Measurements from ENCODE around the gene RUVBL1. TPM values are rescaled to one million over a fixed set of nuclear protein-coding genes. Genes with fewer than 3 reads are reported as not detected.

RUVBL1 gene
- total and polyA plus RNA-seq, 10 of the 15 experiments (the other 5 are each of a cell fraction or from before 2014, with no cell fraction given) = 15.2 to 142 (median 84.2) TPM

DNA sequence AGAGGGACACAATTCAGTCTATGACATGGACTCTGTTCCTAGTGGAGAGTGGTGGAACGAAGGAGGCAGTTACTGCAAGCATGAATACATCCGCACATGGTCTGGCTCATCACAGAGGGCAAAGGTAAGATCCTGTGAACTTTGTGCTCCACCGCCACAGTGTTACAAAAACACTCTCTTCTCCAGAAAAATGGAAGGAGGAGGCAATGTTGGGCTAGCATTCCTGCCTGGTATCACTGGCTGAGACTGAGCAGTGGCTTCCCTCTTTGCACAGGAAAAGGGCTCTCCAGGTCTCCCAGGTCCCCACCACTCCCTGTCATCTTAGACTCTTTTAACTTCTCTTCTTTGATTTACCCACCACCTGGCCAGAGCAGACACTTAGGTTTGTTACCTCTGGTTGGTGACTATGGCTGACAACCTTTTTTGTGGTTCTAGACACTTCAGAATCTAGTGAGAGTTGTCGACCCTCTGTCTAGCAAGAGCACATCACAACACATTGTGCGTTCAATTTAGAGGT lies 28.2 kb upstream of the RUVBL1 start (continued):
- TF ChIP-seq, protein P1, sequence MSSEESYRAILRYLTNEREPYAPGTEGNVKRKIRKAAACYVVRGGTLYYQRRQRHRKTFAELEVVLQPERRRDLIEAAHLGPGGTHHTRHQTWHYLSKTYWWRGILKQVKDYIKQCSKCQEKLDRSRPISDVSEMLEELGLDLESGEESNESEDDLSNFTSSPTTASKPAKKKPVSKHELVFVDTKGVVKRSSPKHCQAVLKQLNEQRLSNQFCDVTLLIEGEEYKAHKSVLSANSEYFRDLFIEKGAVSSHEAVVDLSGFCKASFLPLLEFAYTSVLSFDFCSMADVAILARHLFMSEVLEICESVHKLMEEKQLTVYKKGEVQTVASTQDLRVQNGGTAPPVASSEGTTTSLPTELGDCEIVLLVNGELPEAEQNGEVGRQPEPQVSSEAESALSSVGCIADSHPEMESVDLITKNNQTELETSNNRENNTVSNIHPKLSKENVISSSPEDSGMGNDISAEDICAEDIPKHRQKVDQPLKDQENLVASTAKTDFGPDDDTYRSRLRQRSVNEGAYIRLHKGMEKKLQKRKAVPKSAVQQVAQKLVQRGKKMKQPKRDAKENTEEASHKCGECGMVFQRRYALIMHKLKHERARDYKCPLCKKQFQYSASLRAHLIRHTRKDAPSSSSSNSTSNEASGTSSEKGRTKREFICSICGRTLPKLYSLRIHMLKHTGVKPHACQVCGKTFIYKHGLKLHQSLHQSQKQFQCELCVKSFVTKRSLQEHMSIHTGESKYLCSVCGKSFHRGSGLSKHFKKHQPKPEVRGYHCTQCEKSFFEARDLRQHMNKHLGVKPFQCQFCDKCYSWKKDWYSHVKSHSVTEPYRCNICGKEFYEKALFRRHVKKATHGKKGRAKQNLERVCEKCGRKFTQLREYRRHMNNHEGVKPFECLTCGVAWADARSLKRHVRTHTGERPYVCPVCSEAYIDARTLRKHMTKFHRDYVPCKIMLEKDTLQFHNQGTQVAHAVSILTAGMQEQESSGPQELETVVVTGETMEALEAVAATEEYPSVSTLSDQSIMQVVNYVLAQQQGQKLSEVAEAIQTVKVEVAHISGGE (CRISPR knock-in tag; IDR thresholded peaks at IDR 0.05) = no peak
- TF ChIP-seq, protein P2, sequence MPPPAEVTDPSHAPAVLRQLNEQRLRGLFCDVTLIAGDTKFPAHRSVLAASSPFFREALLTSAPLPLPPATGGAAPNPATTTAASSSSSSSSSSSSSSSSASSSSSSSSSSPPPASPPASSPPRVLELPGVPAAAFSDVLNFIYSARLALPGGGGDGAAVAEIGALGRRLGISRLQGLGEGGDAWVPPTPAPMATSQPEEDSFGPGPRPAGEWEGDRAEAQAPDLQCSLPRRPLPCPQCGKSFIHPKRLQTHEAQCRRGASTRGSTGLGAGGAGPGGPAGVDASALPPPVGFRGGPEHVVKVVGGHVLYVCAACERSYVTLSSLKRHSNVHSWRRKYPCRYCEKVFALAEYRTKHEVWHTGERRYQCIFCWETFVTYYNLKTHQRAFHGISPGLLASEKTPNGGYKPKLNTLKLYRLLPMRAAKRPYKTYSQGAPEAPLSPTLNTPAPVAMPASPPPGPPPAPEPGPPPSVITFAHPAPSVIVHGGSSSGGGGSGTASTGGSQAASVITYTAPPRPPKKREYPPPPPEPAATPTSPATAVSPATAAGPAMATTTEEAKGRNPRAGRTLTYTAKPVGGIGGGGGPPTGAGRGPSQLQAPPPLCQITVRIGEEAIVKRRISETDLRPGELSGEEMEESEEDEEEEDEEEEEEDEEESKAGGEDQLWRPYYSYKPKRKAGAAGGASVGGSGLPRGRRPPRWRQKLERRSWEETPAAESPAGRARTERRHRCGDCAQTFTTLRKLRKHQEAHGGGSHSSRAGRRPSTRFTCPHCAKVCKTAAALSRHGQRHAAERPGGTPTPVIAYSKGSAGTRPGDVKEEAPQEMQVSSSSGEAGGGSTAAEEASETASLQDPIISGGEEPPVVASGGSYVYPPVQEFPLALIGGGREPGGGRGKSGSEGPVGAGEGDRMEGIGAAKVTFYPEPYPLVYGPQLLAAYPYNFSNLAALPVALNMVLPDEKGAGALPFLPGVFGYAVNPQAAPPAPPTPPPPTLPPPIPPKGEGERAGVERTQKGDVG (CRISPR knock-in tag; IDR thresholded peaks at IDR 0.05) = no peak
- TF ChIP-seq, protein P3, sequence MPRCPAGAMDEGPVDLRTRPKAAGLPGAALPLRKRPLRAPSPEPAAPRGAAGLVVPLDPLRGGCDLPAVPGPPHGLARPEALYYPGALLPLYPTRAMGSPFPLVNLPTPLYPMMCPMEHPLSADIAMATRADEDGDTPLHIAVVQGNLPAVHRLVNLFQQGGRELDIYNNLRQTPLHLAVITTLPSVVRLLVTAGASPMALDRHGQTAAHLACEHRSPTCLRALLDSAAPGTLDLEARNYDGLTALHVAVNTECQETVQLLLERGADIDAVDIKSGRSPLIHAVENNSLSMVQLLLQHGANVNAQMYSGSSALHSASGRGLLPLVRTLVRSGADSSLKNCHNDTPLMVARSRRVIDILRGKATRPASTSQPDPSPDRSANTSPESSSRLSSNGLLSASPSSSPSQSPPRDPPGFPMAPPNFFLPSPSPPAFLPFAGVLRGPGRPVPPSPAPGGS (IDR thresholded peaks at IDR 0.05; ENCODE audit: borderline replicate concordance, insufficient read depth, low read depth, low read length, poor library complexity, severe bottlenecking) = no peak
- TF ChIP-seq CHD1 (IDR thresholded peaks at IDR 0.05; ENCODE audit: low read depth, low read length) = no peak
- TF ChIP-seq POLR2AphosphoS2 (IDR thresholded peaks at IDR 0.05; ENCODE audit: low read depth, low read length) = no peak
- TF ChIP-seq FOS (IDR thresholded peaks at IDR 0.05; ENCODE audit: borderline replicate concordance, extremely low read depth, insufficient read length) = no peak
- TF ChIP-seq, protein P4, sequence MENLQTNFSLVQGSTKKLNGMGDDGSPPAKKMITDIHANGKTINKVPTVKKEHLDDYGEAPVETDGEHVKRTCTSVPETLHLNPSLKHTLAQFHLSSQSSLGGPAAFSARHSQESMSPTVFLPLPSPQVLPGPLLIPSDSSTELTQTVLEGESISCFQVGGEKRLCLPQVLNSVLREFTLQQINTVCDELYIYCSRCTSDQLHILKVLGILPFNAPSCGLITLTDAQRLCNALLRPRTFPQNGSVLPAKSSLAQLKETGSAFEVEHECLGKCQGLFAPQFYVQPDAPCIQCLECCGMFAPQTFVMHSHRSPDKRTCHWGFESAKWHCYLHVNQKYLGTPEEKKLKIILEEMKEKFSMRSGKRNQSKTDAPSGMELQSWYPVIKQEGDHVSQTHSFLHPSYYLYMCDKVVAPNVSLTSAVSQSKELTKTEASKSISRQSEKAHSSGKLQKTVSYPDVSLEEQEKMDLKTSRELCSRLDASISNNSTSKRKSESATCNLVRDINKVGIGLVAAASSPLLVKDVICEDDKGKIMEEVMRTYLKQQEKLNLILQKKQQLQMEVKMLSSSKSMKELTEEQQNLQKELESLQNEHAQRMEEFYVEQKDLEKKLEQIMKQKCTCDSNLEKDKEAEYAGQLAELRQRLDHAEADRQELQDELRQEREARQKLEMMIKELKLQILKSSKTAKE (IDR thresholded peaks at IDR 0.05; ENCODE audit: low read depth, poor library complexity, severe bottlenecking) = no peak
- TF ChIP-seq, protein P5, sequence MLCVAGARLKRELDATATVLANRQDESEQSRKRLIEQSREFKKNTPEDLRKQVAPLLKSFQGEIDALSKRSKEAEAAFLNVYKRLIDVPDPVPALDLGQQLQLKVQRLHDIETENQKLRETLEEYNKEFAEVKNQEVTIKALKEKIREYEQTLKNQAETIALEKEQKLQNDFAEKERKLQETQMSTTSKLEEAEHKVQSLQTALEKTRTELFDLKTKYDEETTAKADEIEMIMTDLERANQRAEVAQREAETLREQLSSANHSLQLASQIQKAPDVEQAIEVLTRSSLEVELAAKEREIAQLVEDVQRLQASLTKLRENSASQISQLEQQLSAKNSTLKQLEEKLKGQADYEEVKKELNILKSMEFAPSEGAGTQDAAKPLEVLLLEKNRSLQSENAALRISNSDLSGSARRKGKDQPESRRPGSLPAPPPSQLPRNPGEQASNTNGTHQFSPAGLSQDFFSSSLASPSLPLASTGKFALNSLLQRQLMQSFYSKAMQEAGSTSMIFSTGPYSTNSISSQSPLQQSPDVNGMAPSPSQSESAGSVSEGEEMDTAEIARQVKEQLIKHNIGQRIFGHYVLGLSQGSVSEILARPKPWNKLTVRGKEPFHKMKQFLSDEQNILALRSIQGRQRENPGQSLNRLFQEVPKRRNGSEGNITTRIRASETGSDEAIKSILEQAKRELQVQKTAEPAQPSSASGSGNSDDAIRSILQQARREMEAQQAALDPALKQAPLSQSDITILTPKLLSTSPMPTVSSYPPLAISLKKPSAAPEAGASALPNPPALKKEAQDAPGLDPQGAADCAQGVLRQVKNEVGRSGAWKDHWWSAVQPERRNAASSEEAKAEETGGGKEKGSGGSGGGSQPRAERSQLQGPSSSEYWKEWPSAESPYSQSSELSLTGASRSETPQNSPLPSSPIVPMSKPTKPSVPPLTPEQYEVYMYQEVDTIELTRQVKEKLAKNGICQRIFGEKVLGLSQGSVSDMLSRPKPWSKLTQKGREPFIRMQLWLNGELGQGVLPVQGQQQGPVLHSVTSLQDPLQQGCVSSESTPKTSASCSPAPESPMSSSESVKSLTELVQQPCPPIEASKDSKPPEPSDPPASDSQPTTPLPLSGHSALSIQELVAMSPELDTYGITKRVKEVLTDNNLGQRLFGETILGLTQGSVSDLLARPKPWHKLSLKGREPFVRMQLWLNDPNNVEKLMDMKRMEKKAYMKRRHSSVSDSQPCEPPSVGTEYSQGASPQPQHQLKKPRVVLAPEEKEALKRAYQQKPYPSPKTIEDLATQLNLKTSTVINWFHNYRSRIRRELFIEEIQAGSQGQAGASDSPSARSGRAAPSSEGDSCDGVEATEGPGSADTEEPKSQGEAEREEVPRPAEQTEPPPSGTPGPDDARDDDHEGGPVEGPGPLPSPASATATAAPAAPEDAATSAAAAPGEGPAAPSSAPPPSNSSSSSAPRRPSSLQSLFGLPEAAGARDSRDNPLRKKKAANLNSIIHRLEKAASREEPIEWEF (IDR thresholded peaks at IDR 0.05; ENCODE audit: insufficient replicate concordance, low read depth, low read length) = no peak
- no peak for TF ChIP-seq KAT2A (conservative IDR thresholded peaks at IDR 0.05; ENCODE audit: control insufficient read depth, low read depth, low read length)
- no peak for TF ChIP-seq ZNF24 (IDR thresholded peaks at IDR 0.05)
